Suprapubic skin (tissue), 3 donors: ENCODE measurements around the gene ST8SIA5.
"Not testable (repeated sequence)": the region's sequence is repeated elsewhere in the genome, so short reads cannot be mapped to it uniquely, and the experiment has no call there.

Source experiments
- CTCF ChIP-seq, 2 donors: fragments of 200-600 bp in 1 of 2; fragments of 450-650 bp in 1 of 2; sonication (generic) in 1 of 2; IDR thresholded peaks; one replicate each; pipeline ENCODE4 v1.5.1; 2016 to 2019; ENCODE audit warnings: antibody characterized with exemption in 2 of 2, mild to moderate bottlenecking in 1 of 2, moderate library complexity in 1 of 2
- POLR2A ChIP-seq, 2 donors: fragments of 450-650 bp; IDR thresholded peaks; one replicate each; pipeline ENCODE4 v1.6.1; 2017; ENCODE audit warnings: antibody characterized with exemption in 2 of 2, mild to moderate bottlenecking in 2 of 2, moderate library complexity in 2 of 2

GRCh38 chr18:46795945-46796344 lies 39.1 kb upstream of the ST8SIA5 start:
- TF ChIP-seq CTCF, POLR2A (IDR thresholded peaks at IDR 0.05): not testable (repeated sequence)
